GM12878 (cell line): Measurements from ENCODE around the gene ADSL. TPM values are rescaled to one million over a fixed set of nuclear protein-coding genes. Genes with fewer than 3 reads are reported as not detected.

Experiments used
- ATAC-seq: fragments of 200-7000 bp; cut with Tn5 transposase; 3 replicates; pipeline ENCODE4 v1.9.1; 2020; ENCODE audit warnings: mild to moderate bottlenecking, moderate library complexity
- BruUV-seq: library from RNA; stranded (reverse); fragments of 400-500 nt; replicated peaks from 2 replicates; lab custom pipeline; 2021; lab: Mats Ljungman, UMichigan
- CTCF ChIA-PET: fragments of 300-600 bp; sonication (Branson Sonifier 250); formaldehyde crosslinking; extraction: SDS; loops from one replicate; lab custom pipeline; 2021; ENCODE audit warnings: inconsistent platforms; lab: Yijun Ruan, JAX
- POLR2A ChIA-PET: fragments of 350-600 bp; formaldehyde crosslinking; extraction: SDS; loops from one replicate; lab custom pipeline; 2021; ENCODE audit warnings: inconsistent platforms; lab: Charles Lee
- RAD21 ChIA-PET: fragments of 300-600 bp; sonication (Branson Sonifier 250); formaldehyde crosslinking; loops from one replicate; lab custom pipeline; 2023; ENCODE audit warnings: antibody characterized with exemption; ENCODE audit not compliant: unreplicated experiment; lab: Charles Lee
- SMC1A ChIA-PET: fragments of 300-600 bp; sonication (Branson Sonifier 250); formaldehyde crosslinking; loops from one replicate; lab custom pipeline; 2023; ENCODE audit not compliant: unreplicated experiment, uncharacterized antibody; lab: Charles Lee
- DNase-seq: peaks from one replicate; pipeline ENCODE4 v3.0.0-alpha.2; 2011; ENCODE audit warnings: low read depth, low spot score
- FAIRE-seq: peaks from 3 replicates; lab custom pipeline; 2011; peaks lifted over from hg19 to GRCh38; lab: Jason Lieb, UNC
- H2AFZ ChIP-seq: 2 replicates; pipeline ENCODE4 v1.6.0; 2011; ENCODE audit warnings: low read depth, low read length, control low read depth; ENCODE audit not compliant: control insufficient read depth
- H3K27ac ChIP-seq: 2 replicates; pipeline ENCODE4 v1.5.1; 2011; ENCODE audit warnings: control low read depth; ENCODE audit not compliant: control insufficient read depth, insufficient read depth
- H3K27me3 ChIP-seq, 2 experiments: replicated peaks in 1 of 2; 2 replicates each; pipeline versions ENCODE4 v1.6.0 to v1.6.1; 2011; ENCODE audit warnings: low read length in 1 of 2; ENCODE audit not compliant: control insufficient read depth in 2 of 2, insufficient read depth in 2 of 2
- H3K36me3 ChIP-seq, 2 experiments: 2 replicates each; pipeline ENCODE4 v1.5.1; 2011; ENCODE audit warnings: low read length in 1 of 2; ENCODE audit not compliant: control insufficient read depth in 2 of 2, insufficient read depth in 2 of 2
- H3K4me1 ChIP-seq: 2 replicates; pipeline ENCODE4 v1.6.1; 2011; ENCODE audit warnings: mild to moderate bottlenecking, low read length, moderate library complexity, mixed read lengths; ENCODE audit not compliant: control insufficient read depth, insufficient read depth
- H3K4me2 ChIP-seq: 2 replicates; pipeline ENCODE4 v1.6.0; 2011; ENCODE audit warnings: control low read depth; ENCODE audit not compliant: control insufficient read depth, insufficient read depth
- H3K4me3 ChIP-seq: fragments of 200-600 bp; sonication (generic); 2 replicates; pipeline ENCODE4 v1.5.1; 2016
- H3K79me2 ChIP-seq: 2 replicates; pipeline ENCODE4 v1.6.0; 2011; ENCODE audit warnings: low read length; ENCODE audit not compliant: control insufficient read depth, insufficient read depth
- H3K9ac ChIP-seq: 2 replicates; pipeline ENCODE4 v1.8.0; 2011; ENCODE audit warnings: low read length, control low read depth, mixed read lengths; ENCODE audit not compliant: control insufficient read depth, insufficient read depth
- H3K9me3 ChIP-seq: replicated peaks from 3 replicates; pipeline ENCODE4 v1.5.1; 2011; ENCODE audit warnings: mild to moderate bottlenecking, low read length; ENCODE audit not compliant: control insufficient read depth, insufficient read depth
- H4K20me1 ChIP-seq: 2 replicates; pipeline ENCODE4 v1.6.0; 2011; ENCODE audit not compliant: control insufficient read depth, insufficient read depth
- CHD2 ChIP-seq: IDR thresholded peaks from 2 replicates; pipeline ENCODE4 v1.6.1; 2011; ENCODE audit warnings: low read depth, low read length, improper control_type of control experiment, borderline replicate concordance
- E2F8 ChIP-seq: fragments of 450-650 bp; IDR thresholded peaks from 2 replicates; pipeline ENCODE4 v1.6.1; 2018; ENCODE audit warnings: mild to moderate bottlenecking, low read depth, moderate library complexity; ENCODE audit not compliant: partially characterized antibody
- ESRRA ChIP-seq: IDR thresholded peaks from 2 replicates; pipeline ENCODE4 v1.6.1; 2012; ENCODE audit warnings: mild to moderate bottlenecking, low read length, improper control_type of control experiment
- IKZF1 ChIP-seq: fragments of 450-650 bp; conservative IDR thresholded peaks from 2 replicates; pipeline ENCODE4 v1.6.1; 2017; ENCODE audit warnings: antibody characterized with exemption, mild to moderate bottlenecking
- IRF5 ChIP-seq: fragments of 450-650 bp; IDR thresholded peaks from 2 replicates; pipeline ENCODE4 v1.6.1; 2017; ENCODE audit warnings: borderline replicate concordance
- KLF5 ChIP-seq: fragments of 450-650 bp; IDR thresholded peaks from 2 replicates; pipeline ENCODE4 v1.6.1; 2014; ENCODE audit warnings: mild to moderate bottlenecking; ENCODE audit not compliant: partially characterized antibody
- MYB ChIP-seq: fragments of 150-350 bp; IDR thresholded peaks from 2 replicates; pipeline ENCODE4 v1.6.1; 2014; ENCODE audit warnings: mild to moderate bottlenecking, low read depth, low read length, borderline replicate concordance
- PKNOX1 ChIP-seq: fragments of 450-650 bp; IDR thresholded peaks from 2 replicates; pipeline ENCODE4 v1.6.1; 2016; ENCODE audit warnings: mild to moderate bottlenecking
- RELB ChIP-seq: fragments of 450-650 bp; IDR thresholded peaks from 2 replicates; pipeline ENCODE4 v1.6.1; 2017; ENCODE audit warnings: low read depth, mild to moderate bottlenecking, moderate library complexity
- TARDBP ChIP-seq: IDR thresholded peaks from 2 replicates; pipeline ENCODE4 v1.6.1; 2016; ENCODE audit warnings: borderline replicate concordance
- TCF12 ChIP-seq: IDR thresholded peaks from 2 replicates; pipeline ENCODE4 v1.6.1; 2011; ENCODE audit warnings: low read depth, mild to moderate bottlenecking, low read length
- ZBED1 ChIP-seq: IDR thresholded peaks from 2 replicates; pipeline ENCODE4 v1.6.1; 2016; ENCODE audit warnings: borderline replicate concordance
- ZZZ3 ChIP-seq: IDR thresholded peaks from 2 replicates; pipeline ENCODE4 v1.6.1; 2011; ENCODE audit warnings: low read depth; ENCODE audit not compliant: control insufficient read depth, insufficient read length
- WGBS: methylation state at CpG from one replicate; pipeline ENCODE4 v1.1.6; 2016; ENCODE audit warnings: low lambda C conversion rate; ENCODE audit not compliant: insufficient replicate concordance, insufficient coverage; ENCODE audit errors: missing lambda C conversion rate; 5-methylcytosine and 5-hydroxymethylcytosine counted together
- in situ Hi-C: fragments of 300-500 bp; cut with MboI; formaldehyde crosslinking; loops from 9 replicates; pipeline ENCODE4 v1.14.3; 2018; ENCODE audit warnings: mixed read lengths
- intact Hi-C: fragments of 100-400 bp; cut with micrococcal nuclease; formaldehyde crosslinking; loops from one replicate; pipeline ENCODE4 v1.14.2; 2022; ENCODE audit not compliant: unreplicated experiment
- polyA plus RNA-seq, 11 experiments: library from polyadenylated mRNA; depleted of rRNA in 4 of 11; unstranded in 6 of 11; stranded (reverse) in 5 of 11; fragments of >200 nt; fragmentation: Nextera tagmentation in 4 of 11; fragmentation: Illumina TruSeq in 1 of 11; extraction: Ambion mirVana in 4 of 11; extraction: Trizol in 1 of 11; gene quantifications; 1 replicate in 1 of 11; 2 replicates in 10 of 11; pipeline versions ENCODE4 v1.2.1 to v1.2.3, GENCODE V29; 2011 to 2016; ENCODE audit warnings: inconsistent platforms in 2 of 11, missing spikeins in 2 of 11, low read depth in 1 of 11
- total RNA-seq, 4 experiments: library from RNA; depleted of rRNA in 3 of 4; stranded (reverse); fragments of >200 nt in 3 of 4; fragmentation: Illumina TruSeq in 1 of 4; extraction: Trizol in 1 of 4; gene quantifications; 2 replicates each; pipeline versions ENCODE4 v1.2.1 to v1.2.3, GENCODE V29; 2013 to 2021

The ADSL gene
- total and polyA plus RNA-seq, 10 of the 15 experiments (the other 5 are each of a cell fraction or from before 2014, with no cell fraction given) = 126 to 313 (median 143) TPM

GRCh38 chr22:40430991-40431390, 84.7 kb downstream of the ADSL start:
- Histone ChIP-seq H3K27me3 (no peaks in the 10 kb centered on the region), H3K36me3 (peaks cover 33 to 55% of the 10 kb centered on the region in 2 experiments), H3K4me1 (peaks cover 33% of the 10 kb centered on the region), H3K79me2 (peaks cover 31% of the 10 kb centered on the region), H3K4me3 (no peak overlapping the region), H3K9me3 (no peaks in the 10 kb centered on the region), H3K9ac (no peak overlapping the region), H3K4me2 (no peak overlapping the region), H4K20me1 (no peaks in the 10 kb centered on the region), H3K27ac (no peak overlapping the region), H2AFZ (no peak overlapping the region)
- ChIA-PET RAD21 (no interaction called here), POLR2A (interaction anchor here (0.6 kb wide), 1 partner anchor 42 kb away, joined by 4 read pairs; no protein-coding TSS in a partner anchor), CTCF (no interaction called here), SMC1A (no interaction called here)
- 99% methylated on average over 4 of the region's 4 CpGs for WGBS
- no peak for FAIRE-seq
- intact Hi-C loops = loop anchor here (10.0 kb wide), 1 partner anchor 464 kb away; no protein-coding TSS in a partner anchor
- no peak for TF ChIP-seq TARDBP
- TF ChIP-seq TCF12 = no peak
- TF ChIP-seq RELB = no peak
- TF ChIP-seq ZZZ3 = no peak
- no peak for TF ChIP-seq E2F8
- TF ChIP-seq PKNOX1 = no peak
- no peak for TF ChIP-seq KLF5
- TF ChIP-seq CHD2 = no peak
- no peak for TF ChIP-seq MYB
- TF ChIP-seq IKZF1 = no peak
- TF ChIP-seq ZBED1 = no peak
- TF ChIP-seq ESRRA = no peak
- no peak for TF ChIP-seq IRF5
- in situ Hi-C loops = loop anchor here (5.0 kb wide), 1 partner anchor 211 kb away; no protein-coding TSS in a partner anchor
- ATAC-seq = no peak
- no TSS peak for BruUV-seq
- DNase-seq = no peak
